Transverse colon (tissue), 4 donors: Measurements from ENCODE around the gene ATG2A. TPM values are rescaled to one million over a fixed set of nuclear protein-coding genes. Genes with fewer than 3 reads are reported as not detected.

Experiments used
- DNase-seq: peaks from one replicate; pipeline ENCODE4 v3.0.0-alpha.2; 2019
- H3K27ac ChIP-seq, 4 donors: fragments of 200-600 bp; sonication (generic); 2 replicates each; pipeline ENCODE4 v1.5.1; 2016 to 2018; ENCODE audit warnings: inconsistent platforms in 4 of 4
- H3K27me3 ChIP-seq: fragments of 200-600 bp; sonication (generic); 2 replicates; pipeline ENCODE4 v1.5.1; 2017; ENCODE audit warnings: inconsistent platforms
- H3K36me3 ChIP-seq, 4 donors: fragments of 200-600 bp; sonication (generic); 2 replicates each; pipeline ENCODE4 v1.5.1; 2017 to 2019; ENCODE audit warnings: inconsistent platforms in 4 of 4
- H3K4me1 ChIP-seq, 4 donors: fragments of 200-600 bp; sonication (generic); 2 replicates each; pipeline ENCODE4 v1.5.1; 2017 to 2020; ENCODE audit warnings: inconsistent platforms in 4 of 4
- H3K4me3 ChIP-seq, 4 donors: fragments of 200-600 bp; sonication (generic); 1 replicate in 1 of 4; 2 replicates in 3 of 4; pipeline versions ENCODE4 v1.5.1 to v1.6.1; 2017 to 2019; ENCODE audit warnings: inconsistent platforms in 4 of 4
- H3K9me3 ChIP-seq, 2 donors: fragments of 200-600 bp; sonication (generic); 2 replicates each; pipeline ENCODE4 v1.5.1; 2017 to 2019; ENCODE audit warnings: inconsistent platforms in 2 of 2
- EP300 ChIP-seq: sonication (generic); formaldehyde crosslinking; IDR thresholded peaks from one replicate; pipeline ENCODE4 v1.6.1; 2017; ENCODE audit warnings: antibody characterized with exemption, low read depth
- POLR2A ChIP-seq: fragments of 450-650 bp; IDR thresholded peaks from one replicate; pipeline ENCODE4 v1.6.1; 2016; ENCODE audit warnings: antibody characterized with exemption, mild to moderate bottlenecking, moderate library complexity
- POLR2AphosphoS5 ChIP-seq, 3 donors: sonication (generic); formaldehyde crosslinking; IDR thresholded peaks; one replicate each; pipeline ENCODE4 v1.6.1; 2016; ENCODE audit warnings: antibody characterized with exemption in 3 of 3
- WGBS, 2 donors: methylation state at CpG; one replicate each; pipeline ENCODE4 v1.1.5; 2018; ENCODE audit warnings: low coverage in 1 of 2; 5-methylcytosine and 5-hydroxymethylcytosine counted together
- in situ Hi-C, 4 donors: fragments of 200-750 bp; cut with MboI; loops; one replicate each; pipeline versions ENCODE4 v1.15.0 to v1.15.1; 2017; ENCODE audit warnings: low sequenced_read_pairs in 3 of 4, low pct_ligation_motif_present in 1 of 4, low pct_unique_long_range_greater_than_20kb in 1 of 4
- intact Hi-C: fragments of 100-400 bp; cut with DNase I; formaldehyde crosslinking; loops from one replicate; pipeline ENCODE4 v1.15.1; 2023; ENCODE audit warnings: low total_unique reads
- total RNA-seq, 4 donors: library from RNA; depleted of rRNA; stranded (reverse); fragments of >200 nt; gene quantifications; one replicate each; pipeline ENCODE4 v1.1.0, GENCODE V29; 2016
- TF ChIP-seq, protein P1 (sequence below), 5 experiments: fragments of 200-600 bp in 3 of 5; fragments of 450-650 bp in 2 of 5; sonication (generic) in 3 of 5; IDR thresholded peaks; 1 replicate in 2 of 5; 2 replicates in 3 of 5; pipeline ENCODE4 v1.5.1; 2016 to 2017; ENCODE audit warnings: antibody characterized with exemption in 5 of 5, inconsistent platforms in 3 of 5, mild to moderate bottlenecking in 2 of 5, moderate library complexity in 1 of 5

ATG2A gene
- total RNA-seq, 4 donors from 2014 or later: 30.1 to 82.3 (median 46.4) TPM

DNA sequence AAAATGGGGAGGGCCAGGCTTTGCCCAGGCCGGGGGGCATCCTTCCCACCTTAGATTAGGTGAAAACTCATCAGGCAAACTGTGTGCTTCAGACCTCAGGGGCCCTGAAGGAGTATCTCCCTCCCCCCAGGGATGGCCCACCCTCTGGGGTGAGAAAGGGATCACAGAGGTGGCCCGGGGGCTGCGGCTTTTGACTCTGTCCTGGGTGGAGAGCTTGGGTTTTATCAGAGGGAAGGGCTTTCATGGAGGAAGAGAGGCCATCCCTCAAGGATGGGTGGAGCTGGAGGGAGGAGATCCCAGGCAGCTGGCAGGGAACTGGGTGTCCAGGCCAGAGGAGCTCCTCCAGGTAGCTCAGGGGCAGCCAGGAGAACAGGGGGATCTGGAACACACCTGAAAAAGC, 4.4 kb upstream of the ATG2A start:
- intact Hi-C loops (no loop called here), in situ Hi-C loops (no loop called here)
- H3K4me1 ChIP-seq: peaks cover 13 to 38% (median 32%) of the 10 kb centered on the region in 4 donors
- no peak for DNase-seq
- H3K4me3 ChIP-seq: no peak overlapping the region
- no peaks in the 10 kb centered on the region for H3K36me3 ChIP-seq
- 30% methylated on average over 2 of the region's 3 CpGs; no CpG with 5 or more reads in 1 of the 2 donors for WGBS, 2 donors
- no peaks in the 10 kb centered on the region for H3K27me3 ChIP-seq
- TF ChIP-seq, protein P1, sequence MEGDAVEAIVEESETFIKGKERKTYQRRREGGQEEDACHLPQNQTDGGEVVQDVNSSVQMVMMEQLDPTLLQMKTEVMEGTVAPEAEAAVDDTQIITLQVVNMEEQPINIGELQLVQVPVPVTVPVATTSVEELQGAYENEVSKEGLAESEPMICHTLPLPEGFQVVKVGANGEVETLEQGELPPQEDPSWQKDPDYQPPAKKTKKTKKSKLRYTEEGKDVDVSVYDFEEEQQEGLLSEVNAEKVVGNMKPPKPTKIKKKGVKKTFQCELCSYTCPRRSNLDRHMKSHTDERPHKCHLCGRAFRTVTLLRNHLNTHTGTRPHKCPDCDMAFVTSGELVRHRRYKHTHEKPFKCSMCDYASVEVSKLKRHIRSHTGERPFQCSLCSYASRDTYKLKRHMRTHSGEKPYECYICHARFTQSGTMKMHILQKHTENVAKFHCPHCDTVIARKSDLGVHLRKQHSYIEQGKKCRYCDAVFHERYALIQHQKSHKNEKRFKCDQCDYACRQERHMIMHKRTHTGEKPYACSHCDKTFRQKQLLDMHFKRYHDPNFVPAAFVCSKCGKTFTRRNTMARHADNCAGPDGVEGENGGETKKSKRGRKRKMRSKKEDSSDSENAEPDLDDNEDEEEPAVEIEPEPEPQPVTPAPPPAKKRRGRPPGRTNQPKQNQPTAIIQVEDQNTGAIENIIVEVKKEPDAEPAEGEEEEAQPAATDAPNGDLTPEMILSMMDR (IDR thresholded peaks at IDR 0.05): no peak
- TF ChIP-seq POLR2A (no peak), EP300 (no peak), POLR2AphosphoS5 (IDR thresholded peaks at IDR 0.05) (no peak)
- H3K27ac ChIP-seq: no peak overlapping the region
- no peaks in the 10 kb centered on the region for H3K9me3 ChIP-seq

DNA sequence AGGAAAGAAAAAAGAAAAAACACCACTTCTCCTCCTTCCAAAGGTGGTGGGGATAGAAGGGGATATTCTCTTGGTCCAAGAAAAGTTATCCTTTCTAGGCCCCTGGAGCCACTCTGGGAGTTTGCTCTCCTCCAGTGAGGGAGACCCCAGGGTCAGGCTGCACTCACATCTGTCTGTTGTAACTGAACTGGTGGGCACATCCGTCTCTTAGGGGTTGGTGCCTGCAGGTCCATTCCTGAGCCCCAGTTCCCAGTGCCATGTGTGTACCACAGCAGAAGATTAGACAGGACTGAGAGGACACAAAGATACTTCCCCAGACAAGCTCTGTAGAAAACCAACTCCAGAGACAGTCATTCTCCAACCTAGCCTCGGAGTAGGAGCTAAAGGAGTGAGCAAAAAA, 3.1 kb upstream of the ATG2A start:
- H3K27me3 ChIP-seq: no peaks in the 10 kb centered on the region
- TF ChIP-seq POLR2AphosphoS5 (IDR thresholded peaks at IDR 0.05) (no peak), POLR2A (no peak), EP300 (no peak)
- TF ChIP-seq, protein P1 (IDR thresholded peaks at IDR 0.05): no peak
- DNase-seq: no peak
- in situ Hi-C loops: no loop called here
- no peak overlapping the region for H3K27ac ChIP-seq
- no peak overlapping the region for H3K4me3 ChIP-seq
- H3K36me3 ChIP-seq: no peaks in the 10 kb centered on the region
- H3K4me1 ChIP-seq: peaks cover 14 to 38% (median 33%) of the 10 kb centered on the region in 4 donors
- H3K9me3 ChIP-seq: no peaks in the 10 kb centered on the region
- intact Hi-C loops: no loop called here
- 88% methylated on average over 2 of the region's 2 CpGs; no CpG with 5 or more reads in 1 of the 2 donors for WGBS, 2 donors

DNA sequence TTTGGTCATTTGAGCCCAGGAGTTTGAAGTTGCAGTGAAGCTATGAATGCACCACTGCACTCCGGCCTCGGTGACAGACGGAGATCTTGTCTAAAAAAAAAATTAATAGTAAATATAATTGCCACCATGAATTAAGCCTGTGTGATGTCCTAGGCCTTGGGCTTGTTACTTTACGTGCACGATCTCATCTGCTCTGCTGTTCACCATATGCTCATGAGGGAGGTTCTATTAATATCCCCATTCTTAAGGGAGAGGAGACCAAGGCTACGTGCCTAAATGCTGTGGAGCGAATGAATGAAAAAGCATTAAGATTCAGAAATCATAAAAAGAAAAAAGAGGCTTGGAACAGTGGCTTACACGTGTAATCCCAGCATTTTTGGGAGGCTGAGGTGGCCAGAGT, 2.6 kb upstream of the ATG2A start:
- Histone ChIP-seq H3K4me1 (peaks cover 14 to 35% (median 32%) of the 10 kb centered on the region in 4 donors), H3K27me3 (no peaks in the 10 kb centered on the region), H3K9me3 (no peaks in the 10 kb centered on the region), H3K36me3 (no peaks in the 10 kb centered on the region), H3K4me3 (no peak overlapping the region), H3K27ac (no peak overlapping the region)
- no peak for TF ChIP-seq EP300
- TF ChIP-seq POLR2AphosphoS5 (IDR thresholded peaks at IDR 0.05): no peak
- TF ChIP-seq POLR2A: no peak
- in situ Hi-C loops (no loop called here), intact Hi-C loops (no loop called here)
- no peak for DNase-seq
- WGBS, 2 donors: 84 to 95% methylated on average over 7 to 8 of the region's 8 CpGs

DNA sequence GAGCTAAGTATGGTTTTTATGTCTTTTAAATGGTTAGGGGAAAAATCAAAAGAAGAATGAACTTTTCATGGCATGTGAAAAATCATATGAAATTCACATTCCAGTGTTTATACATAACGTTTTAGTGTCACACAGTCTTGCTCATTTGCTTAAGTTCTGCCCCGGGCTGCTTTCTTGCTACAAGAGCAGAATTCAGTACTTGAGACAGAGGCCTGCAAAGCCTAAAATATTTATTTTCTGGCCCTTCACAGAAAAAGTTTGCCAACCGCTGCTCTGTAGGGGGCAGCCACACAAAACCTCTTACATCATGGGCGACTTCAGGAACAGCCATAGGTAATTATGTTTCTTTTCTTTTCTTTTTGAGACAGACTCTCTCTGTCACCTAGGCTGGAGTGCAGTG, 1.0 kb upstream of the ATG2A start:
- no peak for DNase-seq
- Histone ChIP-seq H3K36me3 (peaks cover 0 to 11% (median 1%) of the 10 kb centered on the region in 4 donors), H3K27ac (peak overlapping the region; percentile 85 to 88 (median 87)), H3K27me3 (no peaks in the 10 kb centered on the region), H3K9me3 (no peaks in the 10 kb centered on the region), H3K4me3 (peak overlapping the region in 3 of 4 donors; percentile 33 to 92 (median 37)), H3K4me1 (peaks cover 14 to 27% (median 24%) of the 10 kb centered on the region in 4 donors)
- intact Hi-C loops (no loop called here), in situ Hi-C loops (no loop called here)
- 6 to 15% methylated on average over 3 to 4 of the region's 4 CpGs for WGBS, 2 donors
- TF ChIP-seq, protein P1 (IDR thresholded peaks at IDR 0.05): peak in 1 of 5 experiments; percentile 8
- no peak for TF ChIP-seq POLR2AphosphoS5 (IDR thresholded peaks at IDR 0.05)

DNA sequence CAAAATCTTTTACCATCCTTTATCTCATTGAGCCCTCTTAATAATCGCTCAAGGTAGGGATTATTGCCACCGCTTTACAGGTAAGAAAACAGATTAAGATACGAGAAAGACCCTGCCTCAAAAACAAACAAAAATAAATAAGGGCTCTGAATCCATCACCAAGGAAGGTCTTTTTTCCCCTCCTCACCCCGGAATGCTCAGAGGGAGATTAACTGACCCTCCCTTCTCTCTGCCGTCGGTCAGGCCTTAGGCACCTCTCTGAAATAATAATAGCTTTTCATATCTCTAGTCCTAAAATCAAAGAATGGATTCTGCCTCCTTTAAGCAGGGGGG, 620 bp upstream of the ATG2A start:
- intact Hi-C loops: no loop called here
- H3K4me1 ChIP-seq: peaks cover 14 to 27% (median 24%) of the 10 kb centered on the region in 4 donors
- H3K27ac ChIP-seq: peak overlapping the region; percentile 85 to 88 (median 87)
- peak overlapping the region; percentile 15 to 92 (median 35) for H3K4me3 ChIP-seq
- no peaks in the 10 kb centered on the region for H3K27me3 ChIP-seq
- no peak for DNase-seq
- TF ChIP-seq, protein P1 (IDR thresholded peaks at IDR 0.05): no peak
- TF ChIP-seq EP300: no peak
- no peak for TF ChIP-seq POLR2A
- no peak for TF ChIP-seq POLR2AphosphoS5 (IDR thresholded peaks at IDR 0.05)
- H3K9me3 ChIP-seq: no peaks in the 10 kb centered on the region
- in situ Hi-C loops: no loop called here
- 1 to 6% methylated on average over 6 of the region's 6 CpGs for WGBS, 2 donors
- peaks cover 0 to 11% (median 3%) of the 10 kb centered on the region in 4 donors for H3K36me3 ChIP-seq
